Endothelial cell (in vitro differentiated cells): ENCODE measurements around the gene MTERF4. TPM values are rescaled to one million over a fixed set of nuclear protein-coding genes. Genes with fewer than 3 reads are reported as not detected.

Experiments used
- DNase-seq: peaks from one replicate; pipeline ENCODE4 v3.0.0; 2021; ENCODE audit warnings: low spot score
- H3K27ac Mint-ChIP-seq: one replicate; pipeline ENCODE4 v1.8.0; 2021; ENCODE audit warnings: mixed read lengths, inconsistent platforms; ENCODE audit not compliant: unreplicated experiment
- H3K27me3 Mint-ChIP-seq: one replicate; pipeline ENCODE4 v1.8.0; 2021; ENCODE audit warnings: mild to moderate bottlenecking, moderate library complexity, mixed read lengths, inconsistent platforms; ENCODE audit not compliant: unreplicated experiment
- H3K36me3 Mint-ChIP-seq: one replicate; pipeline ENCODE4 v1.8.0; 2021; ENCODE audit warnings: mild to moderate bottlenecking, low read depth, mixed read lengths, inconsistent platforms; ENCODE audit not compliant: unreplicated experiment
- H3K4me1 Mint-ChIP-seq: one replicate; pipeline ENCODE4 v1.8.0; 2021; ENCODE audit warnings: mild to moderate bottlenecking, mixed read lengths, inconsistent platforms; ENCODE audit not compliant: unreplicated experiment
- H3K4me3 Mint-ChIP-seq: one replicate; pipeline ENCODE4 v1.8.0; 2021; ENCODE audit warnings: mild to moderate bottlenecking, mixed read lengths, inconsistent platforms; ENCODE audit not compliant: unreplicated experiment
- H3K9me3 Mint-ChIP-seq: one replicate; pipeline ENCODE4 v1.8.0; 2021; ENCODE audit warnings: mixed read lengths, inconsistent platforms; ENCODE audit not compliant: unreplicated experiment
- CTCF ChIP-seq: fragments of 200-600 bp; sonication (generic); IDR thresholded peaks from one replicate; pipeline ENCODE4 v1.5.0; 2021; ENCODE audit warnings: antibody characterized with exemption; ENCODE audit not compliant: unreplicated experiment
- total RNA-seq: library from RNA; stranded (reverse); fragmentation: NEBNext Ultra II Directional; extraction: Animal tissue kit (Norgen Biotek cat#: 25700); gene quantifications from one replicate; pipeline ENCODE4 v1.2.1, GENCODE V29; 2021; ENCODE audit not compliant: unreplicated experiment

The MTERF4 gene
- total RNA-seq, 1 donor from 2014 or later: 82.4 TPM

- Mint-ChIP-seq H3K9me3 (no peaks in the 10 kb centered on the region), H3K4me1 (peaks cover 21% of the 10 kb centered on the region), H3K27me3 (peaks cover 22% of the 10 kb centered on the region), H3K4me3 (peak within 1 kb of the TSS; percentile 99), H3K27ac (peak within 1 kb of the TSS; percentile 48), H3K36me3 (peaks cover 4% of the 10 kb centered on the region)
- TF ChIP-seq CTCF: no peak
- peak; percentile 86 for DNase-seq
These were observed 47.0 kb upstream of the MTERF4 start, which contains the start of gene PASK for GRCh38 chr2:241148891-241149674. Gene PASK, minus strand, starts transcription at chr2:241149472. Its CDS starts 6,440 bp downstream, at chr2:241143032.

- Mint-ChIP-seq H3K4me1 (peaks cover 23% of the 10 kb centered on the region), H3K9me3 (no peaks in the 10 kb centered on the region), H3K4me3 (peak overlapping the region; percentile 96), H3K27ac (peak overlapping the region; percentile 3), H3K27me3 (peaks cover 21% of the 10 kb centered on the region), H3K36me3 (peaks cover 5% of the 10 kb centered on the region)
- DNase-seq: no peak
- TF ChIP-seq CTCF: no peak
These were observed 46.2 kb upstream of the MTERF4 start for GRCh38 chr2:241148239-241148638.

GRCh38 chr2:241147336-241147735, 45.2 kb upstream of the MTERF4 start:
- Mint-ChIP-seq H3K9me3 (no peaks in the 10 kb centered on the region), H3K27me3 (peaks cover 19% of the 10 kb centered on the region), H3K4me1 (peaks cover 23% of the 10 kb centered on the region), H3K36me3 (peaks cover 5% of the 10 kb centered on the region), H3K27ac (no peak overlapping the region), H3K4me3 (no peak overlapping the region)
- no peak for DNase-seq
- no peak for TF ChIP-seq CTCF

- Mint-ChIP-seq H3K36me3 (peaks cover 15% of the 10 kb centered on the region), H3K27ac (no peak overlapping the region), H3K27me3 (peaks cover 17% of the 10 kb centered on the region), H3K4me1 (peaks cover 20% of the 10 kb centered on the region), H3K9me3 (no peaks in the 10 kb centered on the region), H3K4me3 (no peak overlapping the region)
- no peak for DNase-seq
- no peak for TF ChIP-seq CTCF
These were observed 44.2 kb upstream of the MTERF4 start for GRCh38 chr2:241146286-241146685.

GRCh38 chr2:241142593-241142992, 40.5 kb upstream of the MTERF4 start:
- Mint-ChIP-seq H3K36me3 (peaks cover 29% of the 10 kb centered on the region), H3K27ac (no peak overlapping the region)

More at GRCh38 chr2:241142593-241142992, 40.5 kb upstream of the MTERF4 start:
- Mint-ChIP-seq H3K4me1 (peaks cover 3% of the 10 kb centered on the region), H3K9me3 (no peaks in the 10 kb centered on the region), H3K4me3 (no peak overlapping the region), H3K27me3 (peaks cover 5% of the 10 kb centered on the region)
- no peak for TF ChIP-seq CTCF
- DNase-seq: no peak
